Spleen (tissue), 7 donors: Measurements from ENCODE around the gene CCNH.

ENCODE experiments used
- POLR2A ChIP-seq, 3 donors: fragments of 450-650 bp; IDR thresholded peaks; one replicate each; pipeline ENCODE4 v1.5.1; 2017; ENCODE audit warnings: antibody characterized with exemption in 3 of 3, mild to moderate bottlenecking in 1 of 3
- POLR2AphosphoS5 ChIP-seq, 3 donors: sonication (generic); formaldehyde crosslinking; IDR thresholded peaks; one replicate each; pipeline ENCODE4 v1.5.1; 2017; ENCODE audit warnings: antibody characterized with exemption in 3 of 3
- TF ChIP-seq, protein P1 (sequence below), 11 experiments: fragments of 200-600 bp in 7 of 11; fragments of 450-650 bp in 4 of 11; sonication (generic) in 4 of 11; IDR thresholded peaks in 8 of 11; conservative IDR thresholded peaks in 3 of 11; 1 replicate in 7 of 11; 2 replicates in 4 of 11; pipeline versions ENCODE4 v1.4.0 to v1.8.0; 2016 to 2021; ENCODE audit warnings: antibody characterized with exemption in 11 of 11, inconsistent platforms in 4 of 11, mild to moderate bottlenecking in 1 of 11
- donor health status: DM: no; HTN: no; CAD: no; lungs with moderate emphysema.
- donor health status: DM: no; HTN: no; CAD: no.
- donor health status: DM: no; HTN: no; CAD: no.

DNA sequence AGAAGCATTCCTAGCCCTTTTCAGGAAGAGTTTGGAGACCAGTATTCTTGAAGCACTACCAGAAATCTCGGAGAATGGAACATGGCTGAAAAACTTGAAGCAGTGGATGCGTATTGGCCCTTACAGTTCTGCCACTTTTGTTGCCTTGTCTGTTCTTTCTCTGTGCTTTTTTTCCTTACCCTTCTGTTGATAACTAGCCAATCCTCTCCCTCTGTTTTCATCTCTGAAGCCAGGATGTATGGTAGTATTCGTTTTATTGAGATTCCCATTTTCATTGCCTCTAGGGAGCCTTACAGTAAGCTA lies 564 bp upstream of the CCNH start:
- TF ChIP-seq, protein P1, sequence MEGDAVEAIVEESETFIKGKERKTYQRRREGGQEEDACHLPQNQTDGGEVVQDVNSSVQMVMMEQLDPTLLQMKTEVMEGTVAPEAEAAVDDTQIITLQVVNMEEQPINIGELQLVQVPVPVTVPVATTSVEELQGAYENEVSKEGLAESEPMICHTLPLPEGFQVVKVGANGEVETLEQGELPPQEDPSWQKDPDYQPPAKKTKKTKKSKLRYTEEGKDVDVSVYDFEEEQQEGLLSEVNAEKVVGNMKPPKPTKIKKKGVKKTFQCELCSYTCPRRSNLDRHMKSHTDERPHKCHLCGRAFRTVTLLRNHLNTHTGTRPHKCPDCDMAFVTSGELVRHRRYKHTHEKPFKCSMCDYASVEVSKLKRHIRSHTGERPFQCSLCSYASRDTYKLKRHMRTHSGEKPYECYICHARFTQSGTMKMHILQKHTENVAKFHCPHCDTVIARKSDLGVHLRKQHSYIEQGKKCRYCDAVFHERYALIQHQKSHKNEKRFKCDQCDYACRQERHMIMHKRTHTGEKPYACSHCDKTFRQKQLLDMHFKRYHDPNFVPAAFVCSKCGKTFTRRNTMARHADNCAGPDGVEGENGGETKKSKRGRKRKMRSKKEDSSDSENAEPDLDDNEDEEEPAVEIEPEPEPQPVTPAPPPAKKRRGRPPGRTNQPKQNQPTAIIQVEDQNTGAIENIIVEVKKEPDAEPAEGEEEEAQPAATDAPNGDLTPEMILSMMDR (IDR thresholded peaks at IDR 0.05 in 8 of 11, conservative IDR thresholded peaks at IDR 0.05 in 3 of 11): no peak
- TF ChIP-seq POLR2A (IDR thresholded peaks at IDR 0.05): no peak
- no peak for TF ChIP-seq POLR2AphosphoS5 (IDR thresholded peaks at IDR 0.05)
